Measurements from ENCODE around the gene STK17B.
A peak's percentile ranks its signal among the peaks of the same experiment; 100 is the strongest.

STK17B gene

DNA sequence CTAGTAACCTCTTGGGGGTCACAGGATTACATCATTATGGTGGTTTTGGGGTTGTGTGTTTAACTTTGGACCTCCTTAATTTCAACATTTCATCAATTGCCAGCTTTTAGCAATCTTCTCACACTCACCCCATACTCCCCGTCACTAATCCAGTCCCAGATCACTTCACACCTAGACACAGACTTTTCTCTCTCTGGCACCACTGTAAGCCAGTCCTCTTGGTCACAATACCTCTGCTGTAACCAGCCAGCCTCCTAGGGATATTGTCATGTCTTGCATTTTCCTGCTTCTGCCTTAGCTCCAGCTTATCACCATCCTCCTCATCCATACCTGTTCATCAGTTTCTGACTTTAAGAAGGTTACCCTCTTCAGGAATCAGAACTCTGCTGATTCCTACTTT lies 1.6 kb upstream of the STK17B start:
- no peak overlapping the region for H2AFZ ChIP-seq (ENCODE audit: low read length)
- peaks cover 64% of the 10 kb centered on the region for H3K4me1 ChIP-seq (ENCODE audit: insufficient read depth, low read length, poor library complexity, severe bottlenecking)
- H4K20me1 ChIP-seq (ENCODE audit: insufficient read depth, low read length, poor library complexity, severe bottlenecking): peaks cover 32% of the 10 kb centered on the region
- H3K4me3 ChIP-seq (ENCODE audit: low read length, poor library complexity, severe bottlenecking): no peak overlapping the region
- H3K4me2 ChIP-seq (ENCODE audit: low read depth, low read length, poor library complexity, severe bottlenecking): peak overlapping the region; percentile 95
- H3K9ac ChIP-seq (ENCODE audit: low read depth, low read length, poor library complexity, severe bottlenecking): peak overlapping the region; percentile 68
- peaks cover 12% of the 10 kb centered on the region for H3F3A ChIP-seq (ENCODE audit: low read depth)
- no peak for TF ChIP-seq EZH2phosphoT487 (IDR thresholded peaks at IDR 0.05; ENCODE audit: borderline replicate concordance)
- TF ChIP-seq, protein P1, sequence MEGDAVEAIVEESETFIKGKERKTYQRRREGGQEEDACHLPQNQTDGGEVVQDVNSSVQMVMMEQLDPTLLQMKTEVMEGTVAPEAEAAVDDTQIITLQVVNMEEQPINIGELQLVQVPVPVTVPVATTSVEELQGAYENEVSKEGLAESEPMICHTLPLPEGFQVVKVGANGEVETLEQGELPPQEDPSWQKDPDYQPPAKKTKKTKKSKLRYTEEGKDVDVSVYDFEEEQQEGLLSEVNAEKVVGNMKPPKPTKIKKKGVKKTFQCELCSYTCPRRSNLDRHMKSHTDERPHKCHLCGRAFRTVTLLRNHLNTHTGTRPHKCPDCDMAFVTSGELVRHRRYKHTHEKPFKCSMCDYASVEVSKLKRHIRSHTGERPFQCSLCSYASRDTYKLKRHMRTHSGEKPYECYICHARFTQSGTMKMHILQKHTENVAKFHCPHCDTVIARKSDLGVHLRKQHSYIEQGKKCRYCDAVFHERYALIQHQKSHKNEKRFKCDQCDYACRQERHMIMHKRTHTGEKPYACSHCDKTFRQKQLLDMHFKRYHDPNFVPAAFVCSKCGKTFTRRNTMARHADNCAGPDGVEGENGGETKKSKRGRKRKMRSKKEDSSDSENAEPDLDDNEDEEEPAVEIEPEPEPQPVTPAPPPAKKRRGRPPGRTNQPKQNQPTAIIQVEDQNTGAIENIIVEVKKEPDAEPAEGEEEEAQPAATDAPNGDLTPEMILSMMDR (conservative IDR thresholded peaks at IDR 0.05; ENCODE audit: low read length): no peak
- peaks cover 6% of the 10 kb centered on the region for H3K27me3 ChIP-seq (ENCODE audit: insufficient read depth, low read length, poor library complexity, severe bottlenecking)
- H3K9me3 ChIP-seq (ENCODE audit: insufficient read depth, low read depth, low read length): no peaks in the 10 kb centered on the region
- no peaks in the 10 kb centered on the region for H3K9me2 ChIP-seq (replicated peaks; ENCODE audit: low read depth, low read length)
- H3K79me2 ChIP-seq (ENCODE audit: insufficient read depth, low read length): peaks cover 39% of the 10 kb centered on the region
- no peaks in the 10 kb centered on the region for H3K36me3 ChIP-seq (ENCODE audit: insufficient read depth, low read length)

DNA sequence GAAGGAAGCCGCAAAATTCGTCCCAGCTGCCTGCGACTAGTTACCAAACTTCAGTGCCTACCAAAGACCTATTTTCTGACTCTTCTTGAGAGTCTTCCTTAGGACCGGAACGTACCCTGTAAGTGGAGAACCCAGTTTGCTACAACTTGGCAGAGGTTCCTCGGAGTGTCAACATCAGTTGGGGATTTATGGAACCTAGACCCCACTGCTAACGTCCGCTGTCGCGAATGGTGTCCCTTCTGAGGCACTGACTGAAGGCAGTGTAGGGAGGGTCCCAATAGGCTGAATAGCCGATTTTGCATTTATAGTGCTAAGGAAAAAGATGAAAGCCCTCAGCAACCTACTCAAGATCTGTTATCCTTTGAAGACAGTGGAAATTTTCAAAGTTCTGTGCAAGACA lies 568 bp upstream of the STK17B start:
- peak overlapping the region; percentile 68 for H3K9ac ChIP-seq (ENCODE audit: low read depth, low read length, poor library complexity, severe bottlenecking)

DNA sequence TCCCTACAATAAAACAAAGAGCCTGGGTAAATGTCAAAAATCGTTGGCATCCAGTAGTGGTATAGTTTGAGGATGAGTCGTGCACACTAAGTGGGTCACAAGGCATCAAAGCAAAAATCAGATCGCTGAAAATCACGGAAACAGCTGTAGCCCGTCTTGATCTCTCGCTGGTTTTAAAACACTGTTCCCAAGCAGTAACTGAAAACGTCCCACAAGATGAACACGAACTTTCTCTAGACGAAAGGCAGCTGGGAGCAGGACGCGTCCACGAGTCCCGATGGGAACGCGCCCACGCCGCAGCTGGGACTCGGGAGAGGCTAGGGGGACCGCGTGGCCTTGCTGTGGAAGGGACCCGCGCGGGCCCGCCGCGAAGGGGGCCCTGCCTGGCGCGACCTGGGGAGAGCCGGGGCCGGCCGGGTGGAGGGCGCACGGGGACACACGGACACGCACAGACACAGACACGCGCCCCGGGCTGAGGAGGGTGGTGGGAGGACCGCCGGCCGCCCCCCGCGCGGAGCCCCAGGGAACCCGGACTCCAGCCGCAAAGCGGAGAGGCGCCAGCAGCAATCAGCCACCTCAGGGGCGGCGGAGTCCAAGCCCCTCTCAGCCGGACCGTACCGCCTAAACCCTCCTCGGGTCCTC lies 651 bp downstream of the STK17B start:
- Histone ChIP-seq H3K4me1 (ENCODE audit: insufficient read depth, low read length, poor library complexity, severe bottlenecking) (peaks cover 66% of the 10 kb centered on the region), H4K20me1 (ENCODE audit: insufficient read depth, low read length, poor library complexity, severe bottlenecking) (peaks cover 50% of the 10 kb centered on the region)

More for the DNA sequence above, 568 bp upstream of the STK17B start:
- H2AFZ ChIP-seq (ENCODE audit: low read length): peak overlapping the region; percentile 29; the same call in 1 of the 2 replicates
- peak overlapping the region; percentile 76 for H3K4me3 ChIP-seq (ENCODE audit: low read length, poor library complexity, severe bottlenecking)
- peaks cover 41% of the 10 kb centered on the region for H4K20me1 ChIP-seq (ENCODE audit: insufficient read depth, low read length, poor library complexity, severe bottlenecking)
- H3K79me2 ChIP-seq (ENCODE audit: insufficient read depth, low read length): peaks cover 49% of the 10 kb centered on the region
- H3K4me2 ChIP-seq (ENCODE audit: low read depth, low read length, poor library complexity, severe bottlenecking): peak overlapping the region; percentile 95
- peaks cover 66% of the 10 kb centered on the region for H3K4me1 ChIP-seq (ENCODE audit: insufficient read depth, low read length, poor library complexity, severe bottlenecking)
- H3K36me3 ChIP-seq (ENCODE audit: insufficient read depth, low read length): no peaks in the 10 kb centered on the region
- H3K9me2 ChIP-seq (replicated peaks; ENCODE audit: low read depth, low read length): no peaks in the 10 kb centered on the region
- H3K27me3 ChIP-seq (ENCODE audit: insufficient read depth, low read length, poor library complexity, severe bottlenecking): peaks cover 6% of the 10 kb centered on the region
- no peak for TF ChIP-seq EZH2phosphoT487 (IDR thresholded peaks at IDR 0.05; ENCODE audit: borderline replicate concordance)
- TF ChIP-seq, protein P1 (conservative IDR thresholded peaks at IDR 0.05; ENCODE audit: low read length): no peak
- H3F3A ChIP-seq (ENCODE audit: low read depth): peaks cover 17% of the 10 kb centered on the region
- H3K9me3 ChIP-seq (ENCODE audit: insufficient read depth, low read depth, low read length): no peaks in the 10 kb centered on the region

More for the DNA sequence above, 651 bp downstream of the STK17B start:
- Histone ChIP-seq H3K9ac (ENCODE audit: low read depth, low read length, poor library complexity, severe bottlenecking) (peak overlapping the region; percentile 96), H3K9me3 (ENCODE audit: insufficient read depth, low read depth, low read length) (no peaks in the 10 kb centered on the region), H3K9me2 (replicated peaks; ENCODE audit: low read depth, low read length) (no peaks in the 10 kb centered on the region), H3K4me3 (ENCODE audit: low read length, poor library complexity, severe bottlenecking) (peak overlapping the region; percentile 78), H3K27me3 (ENCODE audit: insufficient read depth, low read length, poor library complexity, severe bottlenecking) (peaks cover 6% of the 10 kb centered on the region), H3K79me2 (ENCODE audit: insufficient read depth, low read length) (peaks cover 62% of the 10 kb centered on the region), H2AFZ (ENCODE audit: low read length) (no peak overlapping the region), H3F3A (ENCODE audit: low read depth) (peaks cover 8% of the 10 kb centered on the region), H3K4me2 (ENCODE audit: low read depth, low read length, poor library complexity, severe bottlenecking) (peak overlapping the region; percentile 65), H3K36me3 (ENCODE audit: insufficient read depth, low read length) (no peaks in the 10 kb centered on the region)
- no peak for TF ChIP-seq EZH2phosphoT487 (IDR thresholded peaks at IDR 0.05; ENCODE audit: borderline replicate concordance)
- TF ChIP-seq, protein P1 (conservative IDR thresholded peaks at IDR 0.05; ENCODE audit: low read length): no peak
